Putamen (tissue), 1 donor: Measurements from ENCODE around the gene CBX3.
"Not testable (repeated sequence)": the region's sequence is repeated elsewhere in the genome, so short reads cannot be mapped to it uniquely, and the experiment has no call there.

Experiments
- DNase-seq: peaks from one replicate; pipeline ENCODE4 v3.0.0-alpha.2; 2016; ENCODE audit warnings: low spot score

The CBX3 gene

GRCh38 chr7:26202019-26202990, 760 bp downstream of the CBX3 start:
- DNase-seq: peak; percentile 52

DNA sequence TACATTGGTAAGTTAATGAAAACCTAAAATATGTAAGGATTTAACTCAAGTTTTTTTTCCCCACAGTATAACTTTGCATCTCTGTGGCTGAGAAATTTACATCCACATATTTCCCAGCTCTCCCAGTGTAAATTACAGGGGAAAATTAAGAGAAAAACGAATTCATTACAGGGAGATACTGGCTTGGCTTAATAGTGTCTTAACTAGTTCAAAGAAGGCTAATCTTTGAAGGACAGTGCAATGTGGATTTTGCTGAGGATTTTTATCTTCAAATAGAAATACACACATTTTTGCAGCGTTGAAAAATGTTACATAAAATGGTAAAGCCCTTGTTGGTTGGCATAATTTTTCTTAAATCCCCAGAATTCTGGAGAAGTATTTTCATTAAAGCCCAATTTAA, 1.5 kb downstream of the CBX3 start:
- no peak for DNase-seq

DNA sequence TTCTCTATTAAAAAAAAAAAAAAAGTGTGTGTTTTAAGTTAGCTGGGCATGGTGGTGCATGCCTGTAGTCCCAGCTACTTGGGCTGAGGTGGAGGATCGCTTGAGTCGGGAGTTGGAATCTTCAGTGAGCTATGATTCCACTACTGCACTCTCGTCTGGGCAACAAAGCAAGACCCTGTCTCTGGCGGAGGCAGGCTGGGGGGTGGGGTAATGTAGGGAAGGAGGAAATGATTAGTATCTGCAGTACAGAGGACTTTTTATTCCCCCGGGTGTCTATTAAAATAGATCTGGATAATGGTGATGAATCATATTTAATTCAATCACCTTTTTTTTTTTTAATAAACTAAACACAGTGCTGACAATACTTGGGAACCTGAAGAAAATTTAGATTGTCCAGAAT, 6.5 kb downstream of the CBX3 start:
- DNase-seq: no peak

DNA sequence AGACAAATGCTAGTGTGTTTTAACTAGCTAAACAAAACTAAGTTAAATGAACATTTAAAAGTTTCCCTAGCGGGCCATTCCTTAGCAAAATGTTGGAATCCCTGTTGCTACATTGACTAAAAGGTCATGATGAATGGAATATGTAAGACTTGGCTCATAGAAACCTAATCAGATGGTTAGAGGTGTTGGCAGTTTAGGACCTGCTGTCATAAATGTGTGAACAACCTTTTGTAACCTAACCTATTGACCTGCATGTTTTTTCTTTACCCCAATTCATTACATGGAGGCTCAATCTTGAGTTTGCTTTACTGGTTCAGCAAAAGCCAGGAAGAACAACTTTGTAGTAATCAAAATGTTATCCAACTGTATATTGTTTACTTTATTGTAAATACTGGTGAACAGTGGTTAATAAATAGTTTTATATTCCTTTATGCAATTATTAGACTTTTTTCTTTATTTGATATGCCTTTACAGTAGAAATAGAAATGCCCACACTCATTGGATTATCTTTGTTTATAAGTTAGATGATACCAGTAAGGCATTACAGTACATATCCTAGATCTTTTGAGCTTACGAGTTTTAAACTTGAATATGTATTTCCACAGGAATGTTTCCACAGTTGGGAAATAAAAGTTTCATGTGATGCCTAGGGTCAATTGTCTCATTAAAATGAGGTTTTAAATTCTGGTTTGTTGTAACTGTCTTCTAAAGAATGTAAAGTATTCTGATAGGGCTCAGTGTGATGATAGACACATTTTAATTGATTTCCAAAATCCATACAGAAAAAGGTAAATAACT, 11.6 kb downstream of the CBX3 start:
- no peak for DNase-seq

DNA sequence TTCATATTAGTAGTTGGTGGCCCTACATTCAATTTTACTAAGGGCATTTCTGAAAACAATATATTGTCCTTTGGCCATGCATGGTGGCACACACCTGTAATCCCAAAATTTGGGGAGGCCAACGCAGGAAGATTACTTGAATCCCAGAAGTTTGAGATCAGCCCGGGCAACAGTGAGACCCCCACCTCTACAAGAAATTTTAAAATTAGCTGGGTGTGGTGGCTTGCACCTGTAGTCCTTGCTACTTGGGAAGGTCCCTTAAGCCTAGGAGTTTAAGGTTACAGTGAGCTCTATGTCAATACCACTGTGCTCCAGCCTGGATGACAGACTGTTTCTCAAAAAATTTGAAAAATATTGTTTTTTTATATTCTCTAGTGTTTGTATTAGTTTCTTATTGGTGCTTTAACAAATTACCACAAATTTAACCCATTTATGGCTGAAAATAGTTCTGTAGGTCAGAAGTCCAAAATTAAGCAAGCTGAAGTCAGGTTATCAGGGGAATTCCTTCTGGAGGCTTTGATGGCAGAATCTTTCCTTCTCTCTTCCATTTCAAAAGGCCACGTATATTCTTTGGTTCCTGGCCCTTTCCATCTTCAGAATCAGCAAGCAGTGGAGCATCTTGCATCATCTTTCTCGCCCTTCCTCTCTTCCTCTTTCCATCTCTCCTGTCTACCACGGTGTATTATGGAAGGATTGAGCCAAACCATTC, 12.4 kb downstream of the CBX3 start:
- no peak for DNase-seq

DNA sequence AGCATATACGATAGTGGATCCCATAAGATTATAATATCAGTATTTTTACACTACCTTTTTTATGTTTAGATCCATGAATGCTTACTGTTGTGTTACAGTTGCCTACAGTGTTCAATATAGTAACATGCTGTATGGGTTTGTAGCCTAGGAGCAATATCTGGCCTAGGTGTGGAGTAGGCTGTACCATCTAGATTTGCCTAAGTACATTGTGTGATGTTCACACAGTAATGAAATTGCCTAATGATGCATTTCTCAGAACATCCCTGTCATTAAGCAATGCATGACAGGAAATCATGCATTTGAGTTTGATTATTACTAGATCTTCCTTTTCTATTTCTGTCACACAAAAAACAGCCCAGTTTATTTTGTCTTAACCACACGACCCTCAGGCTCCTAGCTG, 14.5 kb downstream of the CBX3 start:
- no peak for DNase-seq

DNA sequence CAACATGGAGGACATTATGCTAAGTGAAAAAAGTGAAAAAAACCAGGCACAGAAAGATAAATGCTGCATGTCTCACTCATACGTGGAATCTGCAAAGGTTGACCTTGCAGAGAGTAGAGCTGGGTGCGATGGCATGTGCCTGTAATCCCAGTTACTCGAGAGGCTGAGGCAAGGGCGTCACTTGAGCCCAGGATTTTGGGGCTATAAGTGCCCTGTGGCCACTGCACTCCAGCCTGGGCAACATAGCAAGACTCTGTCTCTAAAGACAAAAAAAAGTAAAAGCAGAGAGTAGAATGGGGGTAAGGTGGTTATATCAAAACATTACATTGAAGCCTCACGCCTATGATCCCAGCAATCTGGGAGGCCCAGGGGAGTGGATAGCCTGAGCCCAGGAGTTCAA, 22.8 kb downstream of the CBX3 start:
- no peak for DNase-seq

DNA sequence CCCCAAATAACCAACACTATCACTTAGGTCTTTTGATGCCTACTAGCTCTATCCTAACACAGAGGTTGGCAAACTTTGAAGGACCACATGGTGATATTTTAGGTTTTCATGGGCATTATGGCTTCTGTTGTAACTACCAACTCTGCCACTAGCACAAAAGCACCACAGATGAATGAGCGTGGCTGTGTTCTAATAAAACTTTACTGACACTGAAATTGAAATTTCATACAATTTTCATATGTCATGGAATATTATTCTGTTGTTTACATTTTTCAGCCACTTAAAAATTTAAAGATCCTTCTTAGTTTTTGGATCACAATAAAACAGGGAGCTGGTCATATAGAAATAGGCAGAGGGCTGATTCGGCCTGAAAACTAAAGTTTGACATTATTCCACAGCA, 26.4 kb downstream of the CBX3 start:
- no peak for DNase-seq

- DNase-seq: no peak
Observed at GRCh38 chr7:26233902-26234511, 32.5 kb downstream of the CBX3 start.

- no peak for DNase-seq
Observed at GRCh38 chr7:26237035-26237807, 35.7 kb downstream of the CBX3 start.

- DNase-seq: no peak
Observed at GRCh38 chr7:26238032-26238431, 36.5 kb downstream of the CBX3 start.

DNA sequence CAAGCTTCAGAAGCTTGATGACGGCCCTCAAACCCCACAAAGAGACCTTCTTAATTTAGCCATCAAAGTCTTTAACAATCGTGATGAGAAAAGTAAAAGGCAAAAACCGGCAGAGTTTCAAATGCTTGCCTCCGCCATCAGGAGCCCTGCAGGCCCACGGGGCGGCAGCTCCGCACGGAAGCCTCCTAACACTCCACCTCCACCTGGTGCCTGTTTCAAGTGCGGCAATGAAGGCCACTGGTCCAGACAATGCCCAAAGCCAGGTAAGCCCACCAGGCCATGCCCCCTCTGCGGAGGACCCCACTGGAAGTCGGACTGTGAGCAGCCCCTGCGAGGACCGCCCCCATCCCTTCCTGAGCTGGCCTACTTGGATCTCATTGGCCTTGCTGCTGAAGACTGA, 43.6 kb downstream of the CBX3 start:
- DNase-seq: no peak

GRCh38 chr7:26250239-26250638, 48.7 kb downstream of the CBX3 start:
- DNase-seq: no peak

- not testable (repeated sequence) for DNase-seq
Observed at GRCh38 chr7:26261866-26262265, 60.3 kb downstream of the CBX3 start.
